Measurements from ENCODE around the gene EIPR1.

The EIPR1 gene

GRCh38 chr2:3208591-3208990 is 169.0 kb downstream of the EIPR1 start:
- Histone ChIP-seq H3K4me3 (ENCODE audit: low read depth, low read length) (no peak overlapping the region), H3K27me3 (ENCODE audit: insufficient read depth, low read depth, severe bottlenecking) (no peaks in the 10 kb centered on the region), H3K27ac (no peak overlapping the region), H3K9me3 (ENCODE audit: severe bottlenecking) (no peaks in the 10 kb centered on the region), H3K36me3 (peaks cover 7% of the 10 kb centered on the region; the same call in 1 of the 2 replicates)
- no peak for DNase-seq
- no peak for TF ChIP-seq CTCF (IDR thresholded peaks at IDR 0.05; ENCODE audit: low read depth, low read length)

GRCh38 chr2:3208179-3208578 is 169.4 kb downstream of the EIPR1 start:
- H3K36me3 ChIP-seq = peaks cover 7% of the 10 kb centered on the region; the same call in 1 of the 2 replicates

GRCh38 chr2:3207091-3207491 is 170.5 kb downstream of the EIPR1 start:
- peaks cover 3% of the 10 kb centered on the region; the same call in 1 of the 2 replicates for H3K36me3 ChIP-seq
- no peak overlapping the region for H3K4me3 ChIP-seq (ENCODE audit: low read depth, low read length)
- H3K27me3 ChIP-seq (ENCODE audit: insufficient read depth, low read depth, severe bottlenecking) = no peaks in the 10 kb centered on the region
- TF ChIP-seq CTCF (IDR thresholded peaks at IDR 0.05; ENCODE audit: low read depth, low read length) = no peak
- H3K9me3 ChIP-seq (ENCODE audit: severe bottlenecking) = no peaks in the 10 kb centered on the region
- DNase-seq = no peak
- H3K27ac ChIP-seq = no peak overlapping the region

More at GRCh38 chr2:3208179-3208578, 169.4 kb downstream of the EIPR1 start:
- no peaks in the 10 kb centered on the region for H3K27me3 ChIP-seq (ENCODE audit: insufficient read depth, low read depth, severe bottlenecking)
- no peak overlapping the region for H3K4me3 ChIP-seq (ENCODE audit: low read depth, low read length)
- H3K27ac ChIP-seq = no peak overlapping the region
- no peak for TF ChIP-seq CTCF (IDR thresholded peaks at IDR 0.05; ENCODE audit: low read depth, low read length)
- DNase-seq = no peak
- no peaks in the 10 kb centered on the region for H3K9me3 ChIP-seq (ENCODE audit: severe bottlenecking)

- DNase-seq = no peak
- Histone ChIP-seq H3K36me3 (peaks cover 3% of the 10 kb centered on the region; the same call in 1 of the 2 replicates), H3K27me3 (ENCODE audit: insufficient read depth, low read depth, severe bottlenecking) (no peaks in the 10 kb centered on the region), H3K4me3 (ENCODE audit: low read depth, low read length) (no peak overlapping the region), H3K27ac (no peak overlapping the region), H3K9me3 (ENCODE audit: severe bottlenecking) (no peaks in the 10 kb centered on the region)
- 0 out of 2 replicates have a peak, but pooled peaks have one; percentile 4 for TF ChIP-seq CTCF (IDR thresholded peaks at IDR 0.05; ENCODE audit: low read depth, low read length)
Observed at GRCh38 chr2:3205845-3206244, 171.8 kb downstream of the EIPR1 start.

- no peak for DNase-seq
- no peak overlapping the region for H3K4me3 ChIP-seq (ENCODE audit: low read depth, low read length)
- no peaks in the 10 kb centered on the region for H3K27me3 ChIP-seq (ENCODE audit: insufficient read depth, low read depth, severe bottlenecking)
- no peak for TF ChIP-seq CTCF (IDR thresholded peaks at IDR 0.05; ENCODE audit: low read depth, low read length)
- H3K36me3 ChIP-seq = peaks cover 3% of the 10 kb centered on the region; the same call in 1 of the 2 replicates
- no peaks in the 10 kb centered on the region for H3K9me3 ChIP-seq (ENCODE audit: severe bottlenecking)
- no peak overlapping the region for H3K27ac ChIP-seq
Observed at GRCh38 chr2:3204031-3204821, 173.4 kb downstream of the EIPR1 start.

Measured in WERI-Rb-1 (cell line).